Right kidney (tissue), 1 donor: ENCODE results near the gene SPIRE2.
A peak's percentile ranks its signal among the peaks of the same experiment; 100 is the strongest.

Experiments used
- DNase-seq: peaks from one replicate; pipeline ENCODE4 v3.0.0-alpha.2; 2016

The SPIRE2 gene

GRCh38 chr16:89841275-89841674 lies 13.0 kb downstream of the SPIRE2 start:
- no peak for DNase-seq

GRCh38 chr16:89842471-89843408 lies 14.5 kb downstream of the SPIRE2 start:
- DNase-seq, result no peak

- no peak for DNase-seq
Measured at GRCh38 chr16:89843409-89844350, 15.4 kb downstream of the SPIRE2 start.

GRCh38 chr16:89844739-89845339 lies 16.6 kb downstream of the SPIRE2 start:
- no peak for DNase-seq

- DNase-seq, result no peak
Measured at GRCh38 chr16:89845417-89845816, 17.1 kb downstream of the SPIRE2 start.

- DNase-seq, result no peak
Measured at GRCh38 chr16:89847051-89847939, 19.0 kb downstream of the SPIRE2 start.

GRCh38 chr16:89847940-89848297 lies 19.6 kb downstream of the SPIRE2 start:
- DNase-seq, result no peak

GRCh38 chr16:89848974-89849373 lies 20.7 kb downstream of the SPIRE2 start:
- no peak for DNase-seq

GRCh38 chr16:89853306-89853993 lies 25.2 kb downstream of the SPIRE2 start:
- no peak for DNase-seq

- DNase-seq, result no peak
Measured at GRCh38 chr16:89855301-89855945, 27.1 kb downstream of the SPIRE2 start.

- DNase-seq, result no peak
Measured at GRCh38 chr16:89855986-89856385, 27.7 kb downstream of the SPIRE2 start.

- no peak for DNase-seq
Measured at GRCh38 chr16:89858973-89859614, 30.8 kb downstream of the SPIRE2 start.

GRCh38 chr16:89859615-89860007 lies 31.3 kb downstream of the SPIRE2 start:
- no peak for DNase-seq

- peak; percentile 62 for DNase-seq
Measured at GRCh38 chr16:89860747-89861304, 32.6 kb downstream of the SPIRE2 start.

- no peak for DNase-seq
Measured at GRCh38 chr16:89861648-89862047, 33.4 kb downstream of the SPIRE2 start.

GRCh38 chr16:89862732-89863131 lies 34.5 kb downstream of the SPIRE2 start:
- no peak for DNase-seq

- DNase-seq, result no peak
Measured at GRCh38 chr16:89863741-89864526, 35.7 kb downstream of the SPIRE2 start.

GRCh38 chr16:89864527-89864820 lies 36.2 kb downstream of the SPIRE2 start:
- no peak for DNase-seq

- DNase-seq, result no peak
Measured at GRCh38 chr16:89867918-89868317, 39.6 kb downstream of the SPIRE2 start.
